ENCODE measurements around the gene PSMD6.

PSMD6 gene

DNA sequence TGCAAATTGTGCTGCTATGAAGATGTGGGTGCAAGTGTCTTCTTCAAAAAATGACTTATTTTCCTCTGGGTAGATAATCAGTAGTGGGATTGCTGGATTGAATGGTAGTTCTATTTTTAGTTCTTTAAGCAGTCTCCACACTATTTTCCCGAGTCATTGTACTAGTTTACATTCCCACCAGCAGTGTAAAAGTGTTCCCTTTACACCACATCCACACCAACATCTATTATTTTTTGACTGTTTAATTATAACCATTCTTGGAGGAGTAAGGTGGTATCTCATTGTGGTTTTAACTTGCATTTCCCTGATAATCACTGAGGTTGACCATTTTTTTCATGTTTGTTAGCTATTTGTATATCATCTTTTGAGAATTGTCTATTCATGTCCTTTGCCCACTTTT, 19.7 kb upstream of the PSMD6 start:
- no peak for DNase-seq

DNA sequence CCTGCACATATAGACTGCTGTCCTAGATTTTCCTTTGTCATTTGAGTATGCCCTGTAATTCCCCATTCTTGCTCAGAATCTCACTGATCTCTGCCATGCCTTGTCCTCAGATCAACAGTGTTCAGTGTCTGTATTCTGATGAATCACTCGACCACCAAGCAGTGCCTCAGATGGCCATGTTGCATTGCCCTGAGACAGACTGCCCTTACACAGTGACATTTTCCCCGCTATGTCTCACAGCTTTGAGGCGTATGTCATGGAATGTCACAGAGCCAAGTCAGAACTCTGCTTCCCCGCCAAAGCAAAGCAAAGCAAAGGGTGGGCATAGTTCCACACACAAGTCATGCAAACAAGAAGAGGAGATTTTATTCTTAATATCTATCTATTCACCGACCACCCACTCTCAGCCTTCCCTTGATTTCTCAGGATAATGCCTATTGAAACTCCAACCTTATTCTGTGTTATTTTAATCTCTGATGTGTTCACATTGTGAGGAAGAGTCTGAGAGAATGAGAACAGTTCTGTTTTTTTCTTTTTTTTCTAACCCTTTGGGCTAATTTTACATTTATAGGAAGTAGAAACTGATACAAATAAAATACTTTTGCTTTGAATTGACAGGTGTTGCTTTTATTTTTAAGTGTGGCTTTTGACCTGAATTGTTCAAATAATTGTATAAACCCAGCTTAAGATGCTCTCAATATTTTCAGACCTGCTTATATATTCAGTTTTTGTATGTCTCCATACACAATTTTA, 16.9 kb upstream of the PSMD6 start:
- DNase-seq, result no peak

- DNase-seq, result no peak
These were observed 16.0 kb upstream of the PSMD6 start for GRCh38 chr3:64039332-64039731.

DNA sequence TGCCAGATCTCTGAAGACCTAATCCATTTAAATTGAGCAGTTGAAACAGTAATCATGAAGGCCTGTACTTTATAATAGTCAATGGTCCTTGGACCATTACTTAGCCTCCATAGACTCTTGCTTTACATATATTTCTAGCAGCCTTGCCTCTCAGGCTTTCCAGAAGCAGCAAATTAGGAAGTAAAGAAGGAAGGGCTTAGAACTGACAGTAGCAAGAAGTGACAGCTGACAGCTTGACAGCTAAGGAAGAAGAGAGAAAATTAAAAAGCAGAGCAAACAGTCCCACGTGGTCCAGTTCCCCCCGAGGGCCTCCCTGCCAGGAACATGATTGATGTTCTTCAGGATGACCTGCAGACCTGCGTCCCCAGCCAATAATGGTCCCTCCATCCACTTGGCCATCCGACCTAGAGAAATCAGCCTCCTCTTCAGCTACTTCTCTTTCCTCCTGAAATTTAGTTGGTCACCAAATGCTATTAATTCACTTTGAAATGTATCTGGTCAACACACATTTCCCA, 15.0 kb upstream of the PSMD6 start:
- DNase-seq, result peak; percentile 37

DNA sequence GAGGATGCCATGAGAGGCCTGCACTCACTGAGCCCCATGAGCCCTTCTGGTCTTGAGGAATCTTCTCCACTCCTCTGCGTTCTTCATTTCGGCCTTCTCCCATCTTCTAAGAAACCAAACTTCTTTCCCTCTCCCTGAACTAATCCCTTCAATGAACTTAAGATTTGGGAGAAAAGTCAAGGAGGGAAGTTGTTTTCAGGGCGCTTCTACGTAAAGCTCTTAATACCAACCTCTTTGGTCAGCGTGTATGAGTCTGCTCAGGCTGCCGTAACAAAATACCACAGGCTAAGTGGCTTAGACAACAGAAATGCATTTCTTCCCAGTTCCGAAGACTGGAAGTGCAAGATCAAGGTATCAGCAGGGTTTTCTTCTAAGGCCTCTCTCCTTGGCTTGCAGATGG, 13.8 kb upstream of the PSMD6 start:
- DNase-seq, result no peak

GRCh38 chr3:64033069-64033468, 9.8 kb upstream of the PSMD6 start:
- no peak for DNase-seq

DNA sequence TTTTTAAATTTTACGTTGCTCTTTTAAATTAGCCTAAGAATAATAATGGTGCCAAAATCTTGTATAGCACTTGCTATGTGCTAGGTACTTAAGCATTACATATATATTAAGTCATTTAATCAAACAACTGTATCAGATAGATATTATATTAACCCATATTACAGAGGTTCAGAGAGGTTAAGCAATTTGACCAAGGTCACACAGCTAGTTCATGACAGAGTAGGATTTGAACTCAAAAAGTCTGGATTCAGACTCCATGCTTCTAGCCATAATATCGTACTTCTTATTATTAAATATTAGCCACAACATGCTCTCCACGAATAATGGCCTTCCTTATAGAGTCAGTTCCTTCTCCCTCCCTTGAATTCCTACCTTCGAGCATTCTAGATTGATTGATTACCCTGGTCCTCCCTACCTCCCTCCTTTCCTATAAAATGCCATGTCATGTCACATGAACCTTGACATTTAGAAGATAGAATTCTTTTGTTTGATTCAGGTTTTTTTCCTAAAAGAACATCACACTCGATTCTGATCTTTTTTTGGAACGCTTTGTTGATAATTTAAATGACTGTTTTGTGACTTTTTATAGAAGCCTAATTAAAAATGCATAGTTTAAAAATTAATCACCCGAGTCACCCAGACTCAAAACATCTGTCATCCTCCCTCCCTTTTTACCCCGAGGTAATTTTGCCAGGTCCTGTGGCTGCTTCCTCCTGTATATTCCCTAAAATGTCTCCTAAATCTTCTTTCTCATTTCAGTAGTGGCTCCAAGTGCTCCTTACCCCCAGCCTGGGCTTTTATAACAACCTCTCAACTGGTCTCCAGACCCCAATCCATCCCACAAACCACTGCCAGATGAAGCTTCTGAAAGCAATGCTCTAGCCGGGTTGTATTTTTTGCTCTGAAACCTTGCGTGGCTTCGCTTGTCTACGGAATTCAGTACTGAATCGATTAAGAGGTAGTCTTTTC, 8.5 kb upstream of the PSMD6 start:
- no peak for DNase-seq

DNA sequence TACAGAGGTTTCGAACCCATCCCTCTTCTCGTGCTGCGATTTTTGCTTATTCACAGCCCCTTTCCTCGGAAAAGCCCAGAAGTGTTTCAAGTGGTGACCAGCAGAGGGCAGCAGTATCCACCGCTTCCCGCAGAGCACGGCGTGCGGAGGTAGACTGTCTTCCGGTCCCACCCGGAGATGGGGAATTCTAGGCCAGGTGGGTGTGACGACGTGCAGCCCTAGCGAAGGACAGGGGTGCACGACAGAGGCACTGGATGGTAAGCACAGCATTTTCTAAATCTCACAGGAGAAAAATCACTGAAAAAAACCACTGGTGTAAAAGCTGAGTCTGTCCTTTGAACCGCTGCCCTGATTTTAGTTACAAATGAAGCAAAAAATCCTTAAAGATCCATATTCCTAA, 7.4 kb upstream of the PSMD6 start:
- DNase-seq, result peak; percentile 92

- DNase-seq, result no peak
These were observed 6.0 kb upstream of the PSMD6 start for GRCh38 chr3:64029287-64029686.

GRCh38 chr3:64028754-64029153, 5.5 kb upstream of the PSMD6 start:
- no peak for DNase-seq

DNA sequence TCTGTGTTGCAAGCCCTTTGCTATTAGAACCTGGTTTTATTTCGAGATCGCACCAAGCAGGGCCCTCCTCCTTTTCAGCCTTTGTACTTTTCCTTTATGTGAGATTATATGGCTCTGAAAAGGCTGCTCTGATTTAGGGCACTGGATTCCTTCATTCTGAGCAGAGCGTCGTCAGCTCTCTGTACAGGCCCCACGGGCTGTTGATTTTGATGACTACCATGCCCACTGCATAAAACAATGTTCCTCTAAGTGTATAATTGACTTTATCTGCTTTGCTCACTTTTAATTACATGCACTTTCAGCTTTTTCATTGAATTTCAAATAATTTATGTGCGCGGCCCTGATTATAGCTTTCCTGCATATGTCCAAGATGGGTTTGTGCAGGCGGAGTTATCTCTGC, 4.4 kb upstream of the PSMD6 start:
- DNase-seq, result no peak

DNA sequence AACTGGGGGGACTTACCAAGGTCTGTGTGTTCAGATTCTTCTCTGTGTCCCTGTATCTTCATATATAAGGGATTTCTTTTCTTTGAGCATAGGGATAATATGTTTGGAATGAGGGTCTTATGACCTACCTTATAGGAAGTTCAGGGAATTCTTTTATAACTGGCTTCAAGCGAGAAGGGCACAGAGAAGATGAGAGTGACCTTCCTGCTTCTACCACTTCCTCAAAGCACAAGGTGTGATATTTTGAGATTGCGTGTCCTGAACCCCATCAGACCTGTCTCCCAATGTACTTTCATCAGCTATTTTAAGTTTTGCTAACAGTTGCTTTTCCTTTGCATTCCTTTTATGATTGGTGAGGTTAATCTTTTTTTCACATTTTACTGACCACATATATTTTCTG, 3.1 kb upstream of the PSMD6 start:
- no peak for DNase-seq

DNA sequence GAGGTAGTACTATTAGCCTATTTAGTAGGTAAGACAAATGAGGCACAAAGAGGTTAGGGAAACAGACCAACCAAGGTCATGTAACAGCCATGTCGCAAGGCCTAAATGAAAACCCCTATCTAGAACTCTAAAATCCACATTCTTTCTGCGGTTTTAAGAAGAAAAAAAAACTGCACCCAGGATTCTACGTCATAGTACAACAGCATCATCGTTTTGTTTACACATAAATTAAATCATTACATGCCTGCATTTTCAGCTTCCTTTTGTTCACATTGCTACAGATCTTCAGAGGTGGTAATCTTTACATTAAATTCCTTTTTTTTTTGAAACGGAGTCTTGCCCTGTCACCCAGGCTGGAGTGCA, 548 bp upstream of the PSMD6 start:
- no peak for DNase-seq

DNA sequence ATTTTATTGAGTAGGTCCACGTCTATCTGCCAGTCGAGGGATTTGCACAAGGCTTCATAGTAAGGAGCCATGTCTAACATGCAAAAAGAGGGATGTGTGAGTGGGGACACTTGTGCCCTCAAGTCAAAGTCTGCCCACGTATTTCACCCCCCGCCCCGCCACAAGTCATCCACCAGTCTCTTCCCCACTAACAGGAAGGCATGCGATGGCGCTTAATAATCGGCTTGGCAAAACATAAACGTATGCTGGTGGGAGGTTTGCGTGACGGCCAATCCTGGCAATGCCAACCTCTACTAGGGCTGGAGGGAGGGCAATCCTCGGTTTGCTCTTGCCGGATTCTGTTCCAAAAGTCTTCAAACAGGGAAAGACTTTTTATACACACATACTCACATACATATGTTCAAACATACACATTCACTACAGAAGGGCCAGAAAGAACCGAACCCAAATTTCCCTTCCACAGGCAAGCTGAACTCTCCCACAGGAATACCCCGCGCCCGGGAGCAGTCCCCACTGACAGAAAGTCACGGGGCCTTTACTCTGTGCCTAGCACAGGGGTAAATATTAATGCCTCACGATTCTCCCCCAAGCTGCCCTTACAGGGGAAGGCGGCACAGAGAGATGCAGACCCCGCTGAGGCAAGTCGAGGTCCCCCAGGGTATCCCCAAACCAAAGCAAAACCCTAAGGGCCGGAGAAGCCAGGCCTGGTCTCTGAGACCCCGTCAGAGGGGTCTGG, 675 bp downstream of the PSMD6 start:
- peak; percentile 22 for DNase-seq

- DNase-seq, result no peak
These were observed 1.4 kb downstream of the PSMD6 start for GRCh38 chr3:64021922-64022321.

DNA sequence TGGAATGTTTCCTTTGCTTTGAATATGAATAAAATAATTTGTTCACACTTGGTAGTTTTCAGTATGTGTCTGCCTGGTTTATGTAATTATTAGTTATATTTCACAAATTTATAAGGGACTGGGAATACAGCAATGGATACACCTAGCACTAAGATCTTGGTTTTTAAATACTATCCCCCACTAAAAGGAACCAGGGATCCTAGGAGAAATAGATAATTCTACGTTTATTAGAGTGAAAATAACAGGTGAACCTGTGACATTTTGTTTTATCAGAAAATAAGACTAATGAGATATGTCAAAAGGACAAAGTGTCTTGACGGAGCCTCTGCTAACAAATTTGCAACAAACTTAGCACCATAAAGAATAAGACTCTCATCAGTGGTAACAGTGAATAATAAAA, 3.4 kb downstream of the PSMD6 start:
- no peak for DNase-seq

DNA sequence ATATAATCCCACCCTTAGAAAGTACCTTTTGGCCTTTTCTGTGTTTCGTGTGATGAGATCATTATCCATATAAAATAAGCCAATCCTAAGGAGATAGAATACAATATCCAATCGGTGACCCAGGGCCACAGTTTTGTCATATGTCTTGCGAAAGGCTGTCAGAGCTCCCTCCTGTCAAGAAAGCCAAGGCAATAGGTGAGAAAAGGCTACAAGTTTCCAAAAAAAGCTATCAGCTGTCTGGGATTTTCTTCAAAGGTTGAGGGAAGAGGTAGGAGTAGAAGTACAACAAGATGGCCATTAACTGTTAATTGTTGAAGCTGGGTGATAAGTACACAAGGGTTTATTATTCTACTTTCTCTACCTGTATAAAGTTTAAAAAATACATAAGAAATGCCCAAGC, 4.0 kb downstream of the PSMD6 start:
- DNase-seq, result no peak

- DNase-seq, result no peak
These were observed 6.2 kb downstream of the PSMD6 start for GRCh38 chr3:64016941-64017620.

DNA sequence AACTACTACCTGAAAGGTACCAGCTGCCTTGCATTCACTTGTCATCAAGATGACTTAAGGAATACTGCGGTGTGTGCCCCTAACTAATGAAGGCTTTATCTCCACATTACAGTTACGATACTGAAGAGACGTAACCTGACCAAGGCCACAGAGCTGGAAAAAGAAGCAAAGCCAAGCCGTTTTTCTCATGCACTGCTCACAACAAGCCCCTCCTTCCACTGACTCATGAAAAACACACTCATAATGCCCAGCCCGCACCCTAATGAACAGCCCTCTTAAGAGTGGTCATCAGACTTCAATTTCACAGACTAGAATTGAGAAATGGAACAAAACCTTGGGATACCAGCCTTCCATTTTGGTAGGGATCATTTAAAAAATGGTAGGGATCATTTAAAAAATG, 11.6 kb downstream of the PSMD6 start:
- no peak for DNase-seq

DNA sequence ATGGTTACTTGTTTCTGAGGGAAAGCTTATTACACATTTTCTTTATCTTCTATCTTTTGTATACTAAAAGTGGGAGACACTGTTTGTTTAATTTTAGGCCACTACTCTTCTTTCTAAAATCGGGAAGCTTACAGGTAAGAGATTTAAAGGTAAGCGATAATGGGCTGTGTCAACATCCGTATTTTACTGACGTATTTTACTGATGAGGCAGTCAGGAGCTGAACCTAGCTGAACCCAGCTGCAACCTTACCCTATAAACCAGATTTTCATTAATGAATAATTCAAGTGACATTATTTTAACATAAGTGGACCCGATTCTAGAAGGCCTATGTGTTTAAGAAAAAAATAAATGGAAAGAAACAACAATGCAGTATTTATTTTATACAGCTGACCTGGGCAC, 13.1 kb downstream of the PSMD6 start:
- no peak for DNase-seq

GRCh38 chr3:64009528-64009927, 13.8 kb downstream of the PSMD6 start:
- DNase-seq, result no peak

DNA sequence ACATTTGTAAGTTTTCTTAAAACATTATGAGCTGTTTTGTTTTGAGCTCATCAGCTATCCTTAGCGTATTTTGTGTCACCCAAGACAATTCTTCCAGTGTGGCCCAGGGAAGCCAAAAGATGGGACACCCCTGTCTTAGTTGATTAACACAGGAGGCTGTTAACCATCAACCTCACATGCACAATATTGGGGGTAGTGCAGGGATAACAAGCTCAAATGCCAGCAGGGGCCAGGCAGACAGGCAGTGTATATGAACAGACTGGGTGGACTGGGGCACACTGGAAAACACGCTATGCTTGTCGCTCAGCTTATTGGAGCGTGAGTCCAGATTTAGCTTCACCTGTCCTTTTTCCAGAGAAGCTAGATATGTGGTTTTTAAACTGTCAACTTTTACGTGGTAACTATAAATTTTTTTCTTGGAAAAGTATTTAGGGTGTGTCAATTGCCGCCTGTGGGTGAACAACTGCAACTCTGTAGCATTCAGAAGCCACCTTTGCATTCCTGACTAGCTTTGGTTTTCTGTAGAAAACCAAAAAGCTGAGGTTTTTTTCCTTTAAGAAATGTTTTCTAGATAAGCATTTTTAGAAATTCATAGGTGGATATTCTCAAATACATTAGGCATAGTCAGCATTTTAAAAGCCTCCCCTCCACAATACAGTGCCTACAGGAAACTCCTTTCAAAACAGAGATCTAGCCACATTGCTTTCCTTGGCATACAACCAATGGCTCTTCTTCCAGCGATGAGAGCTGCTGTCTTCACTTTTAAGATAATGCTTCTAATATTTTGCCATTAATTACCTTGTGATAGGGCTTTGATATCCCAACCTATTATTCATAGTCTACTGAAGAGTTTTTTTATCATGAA, 14.6 kb downstream of the PSMD6 start:
- no peak for DNase-seq
